Endothelial cell of umbilical vein (primary cell): ENCODE measurements around the gene RAD51B. TPM values are rescaled to one million over a fixed set of nuclear protein-coding genes. Genes with fewer than 3 reads are reported as not detected.

Source experiments
- BruUV-seq: library from RNA; stranded (reverse); fragments of 400-500 nt; replicated peaks from 2 replicates; lab custom pipeline; 2021; lab: Mats Ljungman, UMichigan
- CTCF ChIA-PET: fragments of 300-600, 350-600 bp; sonication (Branson Sonifier 250); formaldehyde crosslinking; loops from one replicate; lab custom pipeline; 2021; ENCODE audit warnings: antibody characterized with exemption, inconsistent platforms; lab: Charles Lee
- POLR2A ChIA-PET: fragments of 300-600, 350-600 bp; sonication (Branson Sonifier 250); formaldehyde crosslinking; loops from one replicate; lab custom pipeline; 2021; ENCODE audit warnings: antibody characterized with exemption, inconsistent platforms; lab: Charles Lee
- DNase-seq: peaks from one replicate; pipeline ENCODE4 v3.0.0-alpha.2; 2011; ENCODE audit warnings: low read depth, low spot score
- FAIRE-seq: peaks from 2 replicates; lab custom pipeline; 2011; peaks lifted over from hg19 to GRCh38; lab: Jason Lieb, UNC
- H2AFZ ChIP-seq: 2 replicates; pipeline ENCODE4 v1.6.0; 2012; ENCODE audit warnings: low read depth, low read length, control low read depth, inconsistent platforms
- H3K27ac ChIP-seq: 2 replicates; pipeline ENCODE4 v1.5.1; 2011; ENCODE audit warnings: low read depth, mild to moderate bottlenecking, control low read depth, low read length, moderate library complexity; ENCODE audit not compliant: insufficient read depth
- H3K27me3 ChIP-seq, 2 experiments: 2 replicates each; pipeline versions ENCODE4 v1.6.0 to v1.6.1; 2011; ENCODE audit warnings: low read length in 2 of 2, mixed read lengths in 1 of 2; ENCODE audit not compliant: control insufficient read depth in 2 of 2, insufficient read depth in 2 of 2
- H3K36me3 ChIP-seq, 2 experiments: 2 replicates in 1 of 2; 3 replicates in 1 of 2; pipeline ENCODE4 v1.5.1; 2011; ENCODE audit warnings: low read length in 2 of 2, mild to moderate bottlenecking in 1 of 2, moderate library complexity in 1 of 2; ENCODE audit not compliant: control insufficient read depth in 2 of 2, insufficient read depth in 2 of 2; ENCODE audit errors: extremely low read depth in 1 of 2
- H3K4me1 ChIP-seq: 3 replicates; pipeline ENCODE4 v1.5.1; 2011; ENCODE audit warnings: mild to moderate bottlenecking, low read length; ENCODE audit not compliant: control insufficient read depth, insufficient read depth; ENCODE audit errors: extremely low read depth
- H3K4me2 ChIP-seq: 2 replicates; pipeline ENCODE4 v1.6.1; 2011; ENCODE audit warnings: low read length, control low read depth, mixed read lengths; ENCODE audit not compliant: insufficient read depth
- H3K4me3 ChIP-seq, 3 experiments: fragments of 200-600 bp in 1 of 3; sonication (generic), shearing (Covaris generic) in 1 of 3; replicated peaks in 1 of 3; 2 replicates each; pipeline ENCODE4 v1.5.1; 2011 to 2016; ENCODE audit warnings: control low read depth in 3 of 3, low read length in 3 of 3, mild to moderate bottlenecking in 2 of 3, inconsistent platforms in 1 of 3, low read depth in 1 of 3, moderate library complexity in 1 of 3; ENCODE audit not compliant: insufficient read depth in 1 of 3
- H3K79me2 ChIP-seq: 2 replicates; pipeline ENCODE4 v1.6.0; 2012; ENCODE audit warnings: low read length, inconsistent platforms; ENCODE audit not compliant: control insufficient read depth, insufficient read depth
- H3K9ac ChIP-seq: replicated peaks from 2 replicates; pipeline ENCODE3; 2011; ENCODE audit warnings: low read length, control low read depth; ENCODE audit not compliant: insufficient read depth; ENCODE audit errors: extremely low read depth
- H3K9me1 ChIP-seq: replicated peaks from 3 replicates; pipeline ENCODE4 v1.6.0; 2011; ENCODE audit warnings: mild to moderate bottlenecking, low read length; ENCODE audit not compliant: control insufficient read depth, insufficient read depth; ENCODE audit errors: extremely low read depth
- H3K9me3 ChIP-seq: replicated peaks from 2 replicates; pipeline ENCODE4 v1.5.1; 2012; ENCODE audit warnings: low read length, inconsistent platforms; ENCODE audit not compliant: control insufficient read depth, insufficient read depth
- H4K20me1 ChIP-seq: replicated peaks from 2 replicates; pipeline ENCODE3; 2011; ENCODE audit warnings: mild to moderate bottlenecking, low read length; ENCODE audit not compliant: control insufficient read depth, insufficient read depth; ENCODE audit errors: extremely low read depth
- EZH2 ChIP-seq: IDR thresholded peaks from 2 replicates; pipeline ENCODE4 v1.6.1; 2012; ENCODE audit warnings: borderline replicate concordance, low read depth, mild to moderate bottlenecking, moderate library complexity, low read length, inconsistent platforms; ENCODE audit not compliant: severe bottlenecking
- FOS ChIP-seq: IDR thresholded peaks from 2 replicates; pipeline ENCODE4 v1.6.1; 2011; ENCODE audit warnings: mild to moderate bottlenecking, low read length, moderate library complexity, borderline replicate concordance; ENCODE audit not compliant: insufficient read depth
- GATA2 ChIP-seq: IDR thresholded peaks from 2 replicates; pipeline ENCODE4 v1.7.0; 2011; ENCODE audit warnings: low read depth, mild to moderate bottlenecking, moderate library complexity, mixed read lengths, low read length; ENCODE audit not compliant: insufficient read length, insufficient read depth
- MAX ChIP-seq: IDR thresholded peaks from 2 replicates; pipeline ENCODE4 v1.6.1; 2011; ENCODE audit not compliant: insufficient read depth, insufficient read length
- MYC ChIP-seq: IDR thresholded peaks from one replicate; pipeline ENCODE4 v1.6.1; 2011; ENCODE audit warnings: mild to moderate bottlenecking, low read depth, low read length
- POLR2A ChIP-seq: IDR thresholded peaks from 2 replicates; pipeline ENCODE4 v1.6.1; 2012; ENCODE audit warnings: low read depth, mild to moderate bottlenecking, control low read depth, low read length
- POLR2AphosphoS5 ChIP-seq: IDR thresholded peaks from 2 replicates; pipeline ENCODE4 v1.6.1; 2012; ENCODE audit warnings: low read depth, mild to moderate bottlenecking, control low read depth, low read length, moderate library complexity; ENCODE audit not compliant: insufficient read depth
- dilution Hi-C: fragments of 300-500 bp; cut with MboI; formaldehyde crosslinking; loops from one replicate; pipeline ENCODE4 v1.15.0; 2019; ENCODE audit warnings: low sequenced_read_pairs; ENCODE audit not compliant: extremely low pct_ligation_motif_present
- intact Hi-C: fragments of 100-400 bp; cut with micrococcal nuclease; formaldehyde crosslinking; loops from one replicate; pipeline ENCODE4 v1.10.0; 2022
- polyA plus RNA-seq, 4 experiments: library from polyadenylated mRNA; depleted of rRNA in 3 of 4; stranded (reverse) in 3 of 4; unstranded in 1 of 4; fragments of >200 nt; gene quantifications; 2 replicates each; pipeline versions ENCODE4 v1.2.1 to v1.2.3, GENCODE V29; 2011 to 2012; ENCODE audit warnings: missing spikeins in 1 of 4
- total RNA-seq: library from RNA; stranded (reverse); gene quantifications from 2 replicates; pipeline ENCODE4 v1.2.3, GENCODE V29; 2021
- TF ChIP-seq, protein P1 (sequence below), 2 donors: IDR thresholded peaks; 1 replicate in 1 of 2; 2 replicates in 1 of 2; pipeline ENCODE4 v1.5.1; 2011; ENCODE audit warnings: low read length in 2 of 2, mild to moderate bottlenecking in 2 of 2, moderate library complexity in 2 of 2, control low read depth in 1 of 2, inconsistent platforms in 1 of 2, low read depth in 1 of 2; ENCODE audit not compliant: insufficient read depth in 1 of 2; ENCODE audit errors: extremely low read depth in 1 of 2

The RAD51B gene
- total and polyA plus RNA-seq, 2 donors (not counting 3 experiments of a cell fraction or from before 2014, with no cell fraction given) = 3.9 to 19.0 TPM

GRCh38 chr14:68420350-68420749 lies 600.8 kb downstream of the RAD51B start:
- Histone ChIP-seq H3K4me2 (no peak overlapping the region), H3K9ac (no peak overlapping the region), H3K36me3 (no peaks in the 10 kb centered on the region), H3K27me3 (no peaks in the 10 kb centered on the region), H3K4me3 (no peak overlapping the region), H3K27ac (no peak overlapping the region), H2AFZ (no peak overlapping the region), H3K9me1 (no peaks in the 10 kb centered on the region), H3K4me1 (peaks cover 4% of the 10 kb centered on the region), H3K79me2 (no peaks in the 10 kb centered on the region), H3K9me3 (no peaks in the 10 kb centered on the region), H4K20me1 (no peaks in the 10 kb centered on the region)
- DNase-seq = no peak
- CTCF ChIA-PET = no interaction called here
- dilution Hi-C loops (no loop called here), intact Hi-C loops (no loop called here)
- TF ChIP-seq, protein P1, sequence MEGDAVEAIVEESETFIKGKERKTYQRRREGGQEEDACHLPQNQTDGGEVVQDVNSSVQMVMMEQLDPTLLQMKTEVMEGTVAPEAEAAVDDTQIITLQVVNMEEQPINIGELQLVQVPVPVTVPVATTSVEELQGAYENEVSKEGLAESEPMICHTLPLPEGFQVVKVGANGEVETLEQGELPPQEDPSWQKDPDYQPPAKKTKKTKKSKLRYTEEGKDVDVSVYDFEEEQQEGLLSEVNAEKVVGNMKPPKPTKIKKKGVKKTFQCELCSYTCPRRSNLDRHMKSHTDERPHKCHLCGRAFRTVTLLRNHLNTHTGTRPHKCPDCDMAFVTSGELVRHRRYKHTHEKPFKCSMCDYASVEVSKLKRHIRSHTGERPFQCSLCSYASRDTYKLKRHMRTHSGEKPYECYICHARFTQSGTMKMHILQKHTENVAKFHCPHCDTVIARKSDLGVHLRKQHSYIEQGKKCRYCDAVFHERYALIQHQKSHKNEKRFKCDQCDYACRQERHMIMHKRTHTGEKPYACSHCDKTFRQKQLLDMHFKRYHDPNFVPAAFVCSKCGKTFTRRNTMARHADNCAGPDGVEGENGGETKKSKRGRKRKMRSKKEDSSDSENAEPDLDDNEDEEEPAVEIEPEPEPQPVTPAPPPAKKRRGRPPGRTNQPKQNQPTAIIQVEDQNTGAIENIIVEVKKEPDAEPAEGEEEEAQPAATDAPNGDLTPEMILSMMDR (IDR thresholded peaks at IDR 0.05; ENCODE audit: extremely low read depth in 1 of 2, insufficient read depth in 1 of 2, low read depth in 1 of 2, low read length in 2 of 2) = no peak
- no peak for TF ChIP-seq MAX
- no peak for TF ChIP-seq MYC
- TF ChIP-seq EZH2 = no peak
- no peak for TF ChIP-seq FOS
- TF ChIP-seq POLR2A = no peak
- no peak for TF ChIP-seq GATA2
- no peak for TF ChIP-seq POLR2AphosphoS5
- FAIRE-seq = no peak
- POLR2A ChIA-PET = no interaction called here
- BruUV-seq = no TSS peak
